Mesothelial cell of epicardium (in vitro differentiated cells): Measurements from ENCODE around the gene EFEMP1. TPM values are rescaled to one million over a fixed set of nuclear protein-coding genes. Genes with fewer than 3 reads are reported as not detected.

ENCODE experiments used
- DNase-seq, 2 experiments: peaks; one replicate each; pipeline ENCODE4 v3.0.0; 2021; ENCODE audit warnings: low spot score in 2 of 2; ENCODE audit not compliant: unreplicated experiment in 2 of 2
- H3K27ac Mint-ChIP-seq: 2 replicates; pipeline ENCODE4 v1.8.0; 2021; ENCODE audit warnings: mixed read lengths
- H3K27me3 Mint-ChIP-seq: 2 replicates; pipeline ENCODE4 v1.8.0; 2021; ENCODE audit warnings: low read depth, mixed read lengths
- H3K36me3 Mint-ChIP-seq: 2 replicates; pipeline ENCODE4 v1.8.0; 2021; ENCODE audit warnings: mixed read lengths
- H3K4me1 Mint-ChIP-seq: 2 replicates; pipeline ENCODE4 v1.8.0; 2021; ENCODE audit warnings: mixed read lengths
- H3K4me3 Mint-ChIP-seq: 2 replicates; pipeline ENCODE4 v1.8.0; 2021; ENCODE audit warnings: mild to moderate bottlenecking, moderate library complexity, mixed read lengths
- H3K9me3 Mint-ChIP-seq: 2 replicates; pipeline ENCODE4 v1.8.0; 2021; ENCODE audit warnings: mixed read lengths
- total RNA-seq: library from RNA; stranded (reverse); gene quantifications from 3 replicates; pipeline ENCODE4 v1.2.1, GENCODE V29; 2021
- TF ChIP-seq, protein P1 (sequence below): fragments of 200-600 bp; sonication (generic); IDR thresholded peaks from one replicate; pipeline ENCODE4 v1.5.0; 2021; ENCODE audit warnings: antibody characterized with exemption; ENCODE audit not compliant: unreplicated experiment

Gene EFEMP1
- total RNA-seq, 1 donor from 2014 or later = 38.1 TPM

DNA sequence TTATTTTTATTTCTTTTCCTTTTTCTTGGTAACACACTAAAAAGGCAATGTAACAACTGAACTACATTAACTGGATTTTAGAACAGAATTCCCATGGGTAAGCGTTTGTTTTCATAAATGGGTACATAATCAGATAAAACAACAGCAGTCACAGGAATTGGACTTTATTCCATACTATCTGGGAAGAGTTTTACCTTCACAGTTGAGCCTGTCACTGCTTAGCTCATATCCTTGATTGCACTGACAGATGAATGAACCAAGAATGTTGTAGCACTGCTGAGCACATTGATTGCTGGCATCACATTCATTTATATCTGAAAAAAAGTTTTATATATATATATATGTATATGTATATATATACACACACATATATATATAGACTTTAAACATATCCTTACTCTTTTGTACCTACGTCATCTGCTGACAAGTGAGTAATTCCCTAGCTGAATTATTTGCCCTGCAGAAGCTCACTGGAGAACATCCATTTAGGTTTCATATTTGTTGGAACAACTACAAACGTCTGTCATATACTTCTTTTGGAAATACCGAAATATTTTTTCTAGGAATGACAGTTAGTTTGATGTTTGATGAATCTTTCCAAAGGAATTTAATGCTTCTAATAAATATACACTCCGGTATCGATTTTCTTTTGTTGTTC, 47.0 kb downstream of the EFEMP1 start:
- Mint-ChIP-seq H3K36me3 (peaks cover 15% of the 10 kb centered on the region), H3K4me1 (peaks cover 6% of the 10 kb centered on the region), H3K27me3 (no peaks in the 10 kb centered on the region), H3K9me3 (no peaks in the 10 kb centered on the region), H3K27ac (no peak overlapping the region), H3K4me3 (no peak overlapping the region)
- TF ChIP-seq, protein P1, sequence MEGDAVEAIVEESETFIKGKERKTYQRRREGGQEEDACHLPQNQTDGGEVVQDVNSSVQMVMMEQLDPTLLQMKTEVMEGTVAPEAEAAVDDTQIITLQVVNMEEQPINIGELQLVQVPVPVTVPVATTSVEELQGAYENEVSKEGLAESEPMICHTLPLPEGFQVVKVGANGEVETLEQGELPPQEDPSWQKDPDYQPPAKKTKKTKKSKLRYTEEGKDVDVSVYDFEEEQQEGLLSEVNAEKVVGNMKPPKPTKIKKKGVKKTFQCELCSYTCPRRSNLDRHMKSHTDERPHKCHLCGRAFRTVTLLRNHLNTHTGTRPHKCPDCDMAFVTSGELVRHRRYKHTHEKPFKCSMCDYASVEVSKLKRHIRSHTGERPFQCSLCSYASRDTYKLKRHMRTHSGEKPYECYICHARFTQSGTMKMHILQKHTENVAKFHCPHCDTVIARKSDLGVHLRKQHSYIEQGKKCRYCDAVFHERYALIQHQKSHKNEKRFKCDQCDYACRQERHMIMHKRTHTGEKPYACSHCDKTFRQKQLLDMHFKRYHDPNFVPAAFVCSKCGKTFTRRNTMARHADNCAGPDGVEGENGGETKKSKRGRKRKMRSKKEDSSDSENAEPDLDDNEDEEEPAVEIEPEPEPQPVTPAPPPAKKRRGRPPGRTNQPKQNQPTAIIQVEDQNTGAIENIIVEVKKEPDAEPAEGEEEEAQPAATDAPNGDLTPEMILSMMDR = no peak
- DNase-seq = no peak

DNA sequence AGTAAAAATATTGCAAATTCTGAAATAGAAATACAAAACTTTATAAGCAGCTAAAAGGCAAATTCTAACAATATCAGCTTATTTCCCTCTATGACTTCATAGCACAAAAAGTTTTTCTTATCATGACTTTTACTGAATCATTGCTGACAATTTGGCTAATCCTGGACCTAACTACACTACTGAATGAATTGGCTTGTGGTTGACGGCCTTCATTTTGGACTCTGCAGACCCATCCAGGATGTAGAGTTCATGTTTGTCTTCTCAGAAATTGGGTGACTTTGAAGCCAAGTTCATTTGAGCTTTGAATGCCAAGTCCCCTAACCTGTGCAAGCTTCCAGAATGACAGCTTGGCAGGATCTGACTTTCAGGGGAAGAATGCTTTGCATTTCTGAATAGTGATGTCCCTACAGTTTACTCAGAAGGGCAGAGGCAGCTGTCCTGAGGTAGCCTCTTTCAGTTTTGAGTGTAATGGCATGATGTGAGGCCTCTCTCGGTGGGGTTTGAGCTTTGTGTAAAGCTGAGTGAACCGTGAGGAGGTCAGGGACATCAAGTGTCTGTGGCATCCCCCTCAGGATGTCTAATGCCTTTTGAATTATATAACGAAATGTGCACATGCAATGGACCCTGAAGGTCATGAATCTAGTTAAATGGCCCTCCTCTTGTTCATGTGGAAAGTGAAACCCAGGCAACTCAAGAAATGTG, 48.0 kb downstream of the EFEMP1 start:
- Mint-ChIP-seq H3K4me1 (peaks cover 6% of the 10 kb centered on the region), H3K27ac (no peak overlapping the region), H3K4me3 (no peak overlapping the region), H3K27me3 (no peaks in the 10 kb centered on the region), H3K9me3 (no peaks in the 10 kb centered on the region), H3K36me3 (peaks cover 16% of the 10 kb centered on the region)
- DNase-seq = no peak
- TF ChIP-seq, protein P1 = no peak

DNA sequence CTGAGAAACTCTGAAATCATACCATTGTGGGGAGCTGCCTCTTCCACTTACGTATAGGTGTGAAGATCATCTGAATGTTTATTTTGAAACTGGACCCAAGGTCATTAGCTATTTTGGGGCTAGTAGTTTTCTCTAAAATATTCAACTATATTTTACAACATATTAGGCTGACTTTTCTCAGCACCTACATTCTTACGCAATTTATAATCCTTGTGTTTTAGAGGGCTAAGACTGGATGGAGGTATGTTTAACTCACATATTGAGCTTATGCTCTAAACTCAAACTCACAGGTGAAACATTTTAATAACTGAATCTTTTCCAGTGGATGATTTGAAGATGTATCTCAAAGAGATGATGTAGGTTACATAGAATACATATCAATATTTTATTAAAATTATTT, 49.2 kb downstream of the EFEMP1 start:
- DNase-seq = no peak
- Mint-ChIP-seq H3K9me3 (no peaks in the 10 kb centered on the region), H3K4me1 (peaks cover 6% of the 10 kb centered on the region), H3K27me3 (no peaks in the 10 kb centered on the region), H3K4me3 (no peak overlapping the region), H3K27ac (no peak overlapping the region), H3K36me3 (peaks cover 16% of the 10 kb centered on the region)
- TF ChIP-seq, protein P1 = no peak

DNA sequence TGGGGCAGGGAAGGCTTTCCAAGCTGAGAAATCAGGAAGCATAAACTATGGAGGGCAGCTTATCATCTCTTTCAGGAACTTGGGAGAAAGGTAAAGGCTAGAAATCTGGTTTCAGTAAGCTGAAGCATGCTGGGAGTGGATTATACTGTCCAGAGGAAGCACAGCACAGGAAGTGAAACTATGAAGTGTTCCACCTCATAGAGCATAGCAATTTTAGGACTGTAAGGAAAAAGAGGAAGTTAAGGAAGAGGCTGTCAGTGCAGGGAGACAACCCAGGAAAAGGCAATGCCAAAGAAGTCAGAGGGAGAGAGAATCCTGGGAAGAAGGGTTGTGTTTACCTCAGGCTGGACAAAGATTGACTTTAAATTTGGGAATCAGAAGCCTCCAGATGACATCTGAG, 51.9 kb downstream of the EFEMP1 start:
- Mint-ChIP-seq H3K36me3 (peaks cover 25% of the 10 kb centered on the region), H3K27me3 (no peaks in the 10 kb centered on the region), H3K4me1 (no peaks in the 10 kb centered on the region), H3K9me3 (no peaks in the 10 kb centered on the region), H3K4me3 (no peak overlapping the region), H3K27ac (no peak overlapping the region)
- TF ChIP-seq, protein P1 = no peak
- DNase-seq = no peak

DNA sequence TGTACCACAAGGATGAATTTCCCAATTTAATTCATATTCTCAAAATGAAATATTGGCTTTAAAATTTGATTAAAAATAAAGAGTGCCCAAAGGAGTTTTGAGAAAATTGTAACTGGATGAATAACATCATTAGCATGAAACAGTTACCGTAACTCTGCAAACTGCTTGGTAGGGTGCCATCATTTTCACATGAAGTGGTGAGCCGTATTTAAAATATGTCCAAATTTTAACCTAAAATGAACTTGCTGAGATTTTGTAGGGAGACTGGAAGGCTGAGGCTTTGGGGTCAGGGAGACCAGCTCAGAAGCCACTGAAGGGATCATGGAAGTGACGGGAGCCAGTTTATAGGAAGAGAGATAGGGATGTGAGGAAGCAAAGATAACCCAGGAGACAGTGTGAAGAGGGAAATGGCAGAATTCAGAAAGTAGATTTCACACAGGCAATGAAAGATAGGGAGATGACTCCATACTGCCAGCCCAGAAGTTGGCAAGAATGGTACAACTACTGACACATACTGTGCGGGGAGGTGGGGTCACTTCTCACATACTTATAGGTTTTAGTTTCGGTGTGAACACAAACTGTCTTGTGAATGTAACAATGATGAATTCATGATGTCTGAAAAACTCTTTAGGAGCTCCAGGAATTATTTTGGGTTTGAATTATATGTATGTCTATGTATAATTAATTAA, 53.8 kb downstream of the EFEMP1 start:
- no peak overlapping the region for H3K27ac Mint-ChIP-seq
- no peak for DNase-seq
- H3K4me1 Mint-ChIP-seq = no peaks in the 10 kb centered on the region
- H3K36me3 Mint-ChIP-seq = peaks cover 25% of the 10 kb centered on the region
- no peaks in the 10 kb centered on the region for H3K9me3 Mint-ChIP-seq
- H3K27me3 Mint-ChIP-seq = no peaks in the 10 kb centered on the region
- no peak overlapping the region for H3K4me3 Mint-ChIP-seq
- TF ChIP-seq, protein P1 = no peak
